Chondrocyte (in vitro differentiated cells): ENCODE results near the gene ADGRV1. TPM values are rescaled to one million over a fixed set of nuclear protein-coding genes. Genes with fewer than 3 reads are reported as not detected.

Experiments used
- DNase-seq: peaks from one replicate; pipeline ENCODE4 v3.0.0; 2021; ENCODE audit warnings: mixed read lengths, low spot score
- H3K27ac Mint-ChIP-seq: one replicate; pipeline ENCODE4 v1.8.0; 2021; ENCODE audit warnings: mild to moderate bottlenecking, moderate library complexity, mixed read lengths; ENCODE audit not compliant: unreplicated experiment
- H3K27me3 Mint-ChIP-seq: 2 replicates; pipeline ENCODE4 v1.8.0; 2021; ENCODE audit warnings: low read depth, mixed read lengths
- H3K36me3 Mint-ChIP-seq: 2 replicates; pipeline ENCODE4 v1.8.0; 2021; ENCODE audit warnings: low read depth, mixed read lengths
- H3K4me1 Mint-ChIP-seq: 2 replicates; pipeline ENCODE4 v1.8.0; 2021; ENCODE audit warnings: low read depth, mild to moderate bottlenecking, mixed read lengths
- H3K4me3 Mint-ChIP-seq: one replicate; pipeline ENCODE4 v1.8.0; 2021; ENCODE audit warnings: mild to moderate bottlenecking, moderate library complexity, mixed read lengths; ENCODE audit not compliant: unreplicated experiment
- H3K9me3 Mint-ChIP-seq: 2 replicates; pipeline ENCODE4 v1.8.0; 2021; ENCODE audit warnings: low read depth, mixed read lengths
- CTCF ChIP-seq: fragments of 200-600 bp; sonication (generic); IDR thresholded peaks from 2 replicates; pipeline ENCODE4 v1.5.0; 2021; ENCODE audit warnings: antibody characterized with exemption, mild to moderate bottlenecking, moderate library complexity
- total RNA-seq: library from RNA; stranded (reverse); gene quantifications from 3 replicates; pipeline ENCODE4 v1.2.1, GENCODE V29; 2021

ADGRV1 gene
- total RNA-seq, 1 donor from 2014 or later: 1.5 TPM

- no peaks in the 10 kb centered on the region for H3K9me3 Mint-ChIP-seq
- no peaks in the 10 kb centered on the region for H3K27me3 Mint-ChIP-seq
Observed at GRCh38 chr5:90718387-90718786, 159.8 kb downstream of the ADGRV1 start.

GRCh38 chr5:90739567-90739966 is 181.0 kb downstream of the ADGRV1 start:
- no peak for TF ChIP-seq CTCF
- no peaks in the 10 kb centered on the region for H3K36me3 Mint-ChIP-seq
- no peaks in the 10 kb centered on the region for H3K4me1 Mint-ChIP-seq
- no peak overlapping the region for H3K4me3 Mint-ChIP-seq
- H3K9me3 Mint-ChIP-seq: peaks cover 31% of the 10 kb centered on the region
- peaks cover 4% of the 10 kb centered on the region for H3K27me3 Mint-ChIP-seq
- no peak overlapping the region for H3K27ac Mint-ChIP-seq
- no peak for DNase-seq

More at GRCh38 chr5:90718387-90718786, 159.8 kb downstream of the ADGRV1 start:
- no peaks in the 10 kb centered on the region for H3K36me3 Mint-ChIP-seq
- DNase-seq: no peak
- no peak for TF ChIP-seq CTCF
- no peak overlapping the region for H3K27ac Mint-ChIP-seq
- no peaks in the 10 kb centered on the region for H3K4me1 Mint-ChIP-seq
- H3K4me3 Mint-ChIP-seq: no peak overlapping the region

- no peak for TF ChIP-seq CTCF
- Mint-ChIP-seq H3K4me1 (no peaks in the 10 kb centered on the region), H3K9me3 (peaks cover 31% of the 10 kb centered on the region), H3K36me3 (no peaks in the 10 kb centered on the region), H3K27me3 (peaks cover 4% of the 10 kb centered on the region), H3K27ac (no peak overlapping the region), H3K4me3 (no peak overlapping the region)
- DNase-seq: no peak
Observed at GRCh38 chr5:90740244-90740799, 181.7 kb downstream of the ADGRV1 start.

GRCh38 chr5:90741022-90741564 is 182.5 kb downstream of the ADGRV1 start:
- peaks cover 32% of the 10 kb centered on the region for H3K9me3 Mint-ChIP-seq
- no peak for DNase-seq
- no peak overlapping the region for H3K4me3 Mint-ChIP-seq
- H3K27me3 Mint-ChIP-seq: peaks cover 4% of the 10 kb centered on the region
- no peak overlapping the region for H3K27ac Mint-ChIP-seq
- H3K4me1 Mint-ChIP-seq: no peaks in the 10 kb centered on the region
- H3K36me3 Mint-ChIP-seq: no peaks in the 10 kb centered on the region
- no peak for TF ChIP-seq CTCF

GRCh38 chr5:90746119-90746518 is 187.5 kb downstream of the ADGRV1 start:
- peaks cover 8% of the 10 kb centered on the region for H3K27me3 Mint-ChIP-seq
- no peak overlapping the region for H3K4me3 Mint-ChIP-seq

More at GRCh38 chr5:90746119-90746518, 187.5 kb downstream of the ADGRV1 start:
- Mint-ChIP-seq H3K27ac (no peak overlapping the region), H3K36me3 (no peaks in the 10 kb centered on the region), H3K4me1 (no peaks in the 10 kb centered on the region), H3K9me3 (peaks cover 15% of the 10 kb centered on the region)
- TF ChIP-seq CTCF: no peak
- no peak for DNase-seq
